Neural progenitor cell (in vitro differentiated cells): ENCODE data around the gene OTUD3. TPM values are rescaled to one million over a fixed set of nuclear protein-coding genes. Genes with fewer than 3 reads are reported as not detected.

Experiments
- DNase-seq: peaks from one replicate; pipeline ENCODE4 v3.0.0-alpha.2; 2016; ENCODE audit warnings: low spot score
- H2AFZ ChIP-seq: fragments of 200-600 bp; sonication (generic); replicated peaks from 2 replicates; pipeline ENCODE4 v1.6.1; 2016; ENCODE audit warnings: antibody characterized with exemption
- H3F3A ChIP-seq: fragments of 200-600 bp; sonication (generic); 2 replicates; pipeline ENCODE4 v1.6.1; 2016; ENCODE audit warnings: antibody characterized with exemption, low read depth
- H3K27ac ChIP-seq: fragments of 200-600 bp; sonication (generic); 2 replicates; pipeline ENCODE4 v1.5.1; 2016; ENCODE audit warnings: mild to moderate bottlenecking
- H3K27me3 ChIP-seq: fragments of 200-600 bp; sonication (generic); 2 replicates; pipeline ENCODE4 v1.6.1; 2016; ENCODE audit warnings: mild to moderate bottlenecking, moderate library complexity
- H3K36me3 ChIP-seq: fragments of 200-600 bp; sonication (generic); 2 replicates; pipeline ENCODE4 v1.5.1; 2016
- H3K4me1 ChIP-seq: fragments of 200-600 bp; sonication (generic); 2 replicates; pipeline ENCODE4 v1.6.1; 2016; ENCODE audit warnings: mixed run types
- H3K4me2 ChIP-seq: fragments of 200-600 bp; sonication (generic); 2 replicates; pipeline ENCODE4 v1.6.1; 2016
- H3K4me3 ChIP-seq: fragments of 200-600 bp; sonication (generic); 2 replicates; pipeline ENCODE4 v1.5.1; 2016
- H3K79me2 ChIP-seq: fragments of 200-600 bp; sonication (generic); 2 replicates; pipeline ENCODE4 v1.6.1; 2016; ENCODE audit warnings: low read depth
- H3K9ac ChIP-seq: fragments of 200-600 bp; sonication (generic); 2 replicates; pipeline ENCODE4 v1.6.1; 2016
- H3K9me3 ChIP-seq: fragments of 200-600 bp; sonication (generic); 2 replicates; pipeline ENCODE4 v1.5.1; 2016; ENCODE audit warnings: low read depth
- H4K20me1 ChIP-seq: fragments of 200-600 bp; sonication (generic); 2 replicates; pipeline ENCODE4 v1.6.1; 2016; ENCODE audit warnings: low read depth
- H3K27ac Mint-ChIP-seq: 3 replicates; pipeline ENCODE4 v1.8.0; 2021; ENCODE audit warnings: mixed read lengths
- H3K27me3 Mint-ChIP-seq: 2 replicates; pipeline ENCODE4 v1.8.0; 2022; ENCODE audit warnings: low read depth, mild to moderate bottlenecking, inconsistent platforms, moderate library complexity, mixed read lengths; ENCODE audit not compliant: insufficient read depth
- H3K36me3 Mint-ChIP-seq: 3 replicates; pipeline ENCODE4 v1.8.0; 2021; ENCODE audit warnings: mixed read lengths
- H3K4me1 Mint-ChIP-seq: 3 replicates; pipeline ENCODE4 v1.8.0; 2021; ENCODE audit warnings: mixed read lengths
- H3K4me3 Mint-ChIP-seq: 3 replicates; pipeline ENCODE4 v1.8.0; 2021; ENCODE audit warnings: mild to moderate bottlenecking, moderate library complexity, mixed read lengths
- H3K9me3 Mint-ChIP-seq: 3 replicates; pipeline ENCODE4 v1.8.0; 2020; ENCODE audit warnings: mixed read lengths
- CTCF ChIP-seq: fragments of 200-600 bp; sonication (generic); IDR thresholded peaks from 2 replicates; pipeline ENCODE4 v1.5.1; 2017; ENCODE audit warnings: antibody characterized with exemption, mild to moderate bottlenecking
- EZH2 ChIP-seq: fragments of 200-600 bp; sonication (generic); IDR thresholded peaks from 2 replicates; pipeline ENCODE4 v1.6.1; 2017; ENCODE audit warnings: antibody characterized with exemption, mild to moderate bottlenecking, moderate library complexity
- EZH2phosphoT487 ChIP-seq: fragments of 200-600 bp; sonication (generic); IDR thresholded peaks from 2 replicates; pipeline ENCODE4 v1.6.1; 2017; ENCODE audit warnings: antibody characterized with exemption
- total RNA-seq: library from RNA; depleted of rRNA; stranded (reverse); fragments of >200 nt; gene quantifications from 2 replicates; pipeline ENCODE4 v1.2.3, GENCODE V29; 2015; ENCODE audit warnings: low replicate concordance

OTUD3 gene
- total RNA-seq, 1 donor from 2014 or later = 28.6 TPM

- H3K4me2 ChIP-seq = no peak overlapping the region
- no peaks in the 10 kb centered on the region for H3K36me3 ChIP-seq
- no peaks in the 10 kb centered on the region for H3K4me1 ChIP-seq
- no peaks in the 10 kb centered on the region for H3K9me3 ChIP-seq
- H3K9ac ChIP-seq = no peak overlapping the region
- H2AFZ ChIP-seq = no peak overlapping the region
- Mint-ChIP-seq H3K27me3 (peaks cover 6% of the 10 kb centered on the region), H3K9me3 (peaks cover 2% of the 10 kb centered on the region), H3K4me1 (no peaks in the 10 kb centered on the region), H3K36me3 (no peaks in the 10 kb centered on the region), H3K4me3 (no peak overlapping the region), H3K27ac (no peak overlapping the region)
- no peaks in the 10 kb centered on the region for H3F3A ChIP-seq
- no peak overlapping the region for H3K27ac ChIP-seq
- H3K4me3 ChIP-seq = no peak overlapping the region
- no peaks in the 10 kb centered on the region for H3K27me3 ChIP-seq
- DNase-seq = no peak
- TF ChIP-seq CTCF (no peak), EZH2phosphoT487 (no peak), EZH2 (no peak)
- no peaks in the 10 kb centered on the region for H3K79me2 ChIP-seq
- no peaks in the 10 kb centered on the region for H4K20me1 ChIP-seq
Observed at GRCh38 chr1:19869929-19870328, 12.3 kb upstream of the OTUD3 start.

GRCh38 chr1:19872190-19872589 lies 10.0 kb upstream of the OTUD3 start:
- no peaks in the 10 kb centered on the region for H3K36me3 ChIP-seq
- Mint-ChIP-seq H3K4me1 (no peaks in the 10 kb centered on the region), H3K9me3 (peaks cover 2% of the 10 kb centered on the region), H3K27ac (no peak overlapping the region), H3K4me3 (no peak overlapping the region), H3K36me3 (no peaks in the 10 kb centered on the region), H3K27me3 (peaks cover 8% of the 10 kb centered on the region)
- no peaks in the 10 kb centered on the region for H4K20me1 ChIP-seq
- no peaks in the 10 kb centered on the region for H3K4me1 ChIP-seq
- no peak overlapping the region for H3K4me3 ChIP-seq
- no peak for DNase-seq
- TF ChIP-seq EZH2 (no peak), EZH2phosphoT487 (no peak), CTCF (no peak)
- H3K27me3 ChIP-seq = no peaks in the 10 kb centered on the region
- H3K9ac ChIP-seq = no peak overlapping the region
- no peaks in the 10 kb centered on the region for H3F3A ChIP-seq
- no peak overlapping the region for H2AFZ ChIP-seq
- H3K27ac ChIP-seq = no peak overlapping the region
- no peak overlapping the region for H3K4me2 ChIP-seq
- H3K79me2 ChIP-seq = no peaks in the 10 kb centered on the region
- no peaks in the 10 kb centered on the region for H3K9me3 ChIP-seq

GRCh38 chr1:19877181-19877750 lies 4.9 kb upstream of the OTUD3 start:
- no peaks in the 10 kb centered on the region for H3K27me3 ChIP-seq
- H2AFZ ChIP-seq = peak overlapping the region; percentile 72
- H3K27me3 Mint-ChIP-seq = peaks cover 3% of the 10 kb centered on the region
- TF ChIP-seq CTCF (no peak), EZH2phosphoT487 (no peak), EZH2 (no peak)
- H4K20me1 ChIP-seq = no peaks in the 10 kb centered on the region
- peaks cover 5% of the 10 kb centered on the region for H3F3A ChIP-seq
- H3K79me2 ChIP-seq = no peaks in the 10 kb centered on the region
- H3K4me3 Mint-ChIP-seq = no peak overlapping the region
- no peak overlapping the region for H3K27ac Mint-ChIP-seq
- peaks cover 2% of the 10 kb centered on the region for H3K9me3 Mint-ChIP-seq
- no peak overlapping the region for H3K9ac ChIP-seq
- no peak overlapping the region for H3K4me3 ChIP-seq
- no peaks in the 10 kb centered on the region for H3K36me3 Mint-ChIP-seq
- H3K9me3 ChIP-seq = no peaks in the 10 kb centered on the region
- H3K27ac ChIP-seq = no peak overlapping the region
- no peak for DNase-seq
- H3K4me1 Mint-ChIP-seq = peaks cover 10% of the 10 kb centered on the region
- no peaks in the 10 kb centered on the region for H3K4me1 ChIP-seq
- no peak overlapping the region for H3K4me2 ChIP-seq
- no peaks in the 10 kb centered on the region for H3K36me3 ChIP-seq
